Mammary epithelial cell (primary cell): ENCODE data around the gene ZXDC.

Experiments used
- CTCF ChIP-seq, 2 donors: IDR thresholded peaks in 1 of 2; conservative IDR thresholded peaks in 1 of 2; 2 replicates each; pipeline ENCODE4 v1.5.1; 2011 to 2012; ENCODE audit warnings: inconsistent platforms in 2 of 2, low read length in 2 of 2, mild to moderate bottlenecking in 2 of 2, control low read depth in 1 of 2, low read depth in 1 of 2; ENCODE audit not compliant: insufficient read depth in 1 of 2; ENCODE audit errors: extremely low read depth in 1 of 2
- EZH2 ChIP-seq: IDR thresholded peaks from 2 replicates; pipeline ENCODE4 v1.6.1; 2012; ENCODE audit warnings: low read length, inconsistent platforms, borderline replicate concordance

DNA sequence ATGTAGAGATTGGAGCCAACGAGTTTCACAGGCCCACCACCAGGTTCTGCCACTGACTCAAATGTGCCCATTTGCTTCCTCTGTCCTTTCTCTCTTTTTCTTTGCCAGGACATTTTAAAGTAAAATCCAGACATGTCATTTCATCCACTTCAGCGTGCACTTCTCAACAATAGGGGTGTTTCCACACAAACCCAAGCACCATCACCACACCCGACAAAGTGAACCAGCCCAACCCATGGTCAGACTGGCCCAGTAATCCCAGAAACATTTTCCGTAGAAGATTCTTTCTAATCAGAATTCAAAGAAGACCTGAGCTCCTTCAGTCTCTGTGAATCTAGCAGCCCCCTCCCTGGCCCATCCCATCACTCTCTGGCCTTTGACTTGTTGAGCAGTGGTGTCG lies 67.6 kb downstream of the ZXDC start:
- TF ChIP-seq CTCF (conservative IDR thresholded peaks at IDR 0.05 in 1 of 2, IDR thresholded peaks at IDR 0.05 in 1 of 2; ENCODE audit: extremely low read depth in 1 of 2, insufficient read depth in 1 of 2, low read depth in 1 of 2, low read length in 2 of 2) (no peak), EZH2 (no peak)
